Gastroesophageal sphincter (tissue), 3 donors: ENCODE results near the gene AKT3.

Experiments
- CTCF ChIP-seq, 4 experiments: fragments of 200-600 bp in 2 of 4; fragments of 450-650 bp in 2 of 4; sonication (generic) in 1 of 4; IDR thresholded peaks; one replicate each; pipeline ENCODE4 v1.5.1; 2017 to 2019; ENCODE audit warnings: antibody characterized with exemption in 4 of 4, mild to moderate bottlenecking in 2 of 4, moderate library complexity in 2 of 4
- EP300 ChIP-seq: sonication (generic); formaldehyde crosslinking; IDR thresholded peaks from one replicate; pipeline ENCODE4 v1.6.1; 2017; ENCODE audit warnings: antibody characterized with exemption, mild to moderate bottlenecking
- POLR2AphosphoS5 ChIP-seq: sonication (generic); formaldehyde crosslinking; IDR thresholded peaks from one replicate; pipeline ENCODE4 v1.6.1; 2017; ENCODE audit warnings: antibody characterized with exemption

- TF ChIP-seq POLR2AphosphoS5 (no peak), CTCF (IDR thresholded peaks at IDR 0.05) (no peak), EP300 (no peak)
These were observed 384.3 kb downstream of the AKT3 start for GRCh38 chr1:243465738-243466137.
